HepG2 (cell line): Measurements from ENCODE around the gene ASXL1. TPM values are rescaled to one million over a fixed set of nuclear protein-coding genes. Genes with fewer than 3 reads are reported as not detected.

ENCODE experiments used
- ATAC-seq: fragments of 200-7000 bp; cut with Tn5 transposase; 3 replicates; pipeline ENCODE4 v1.9.1; 2020; ENCODE audit warnings: mild to moderate bottlenecking, moderate library complexity
- BruUV-seq: library from RNA; stranded (reverse); fragments of 400-500 nt; replicated peaks from 2 replicates; lab custom pipeline; 2021; lab: Mats Ljungman, UMichigan
- CTCF ChIA-PET: fragments of 300-600 bp; formaldehyde crosslinking; extraction: SDS; loops from one replicate; lab custom pipeline; 2021; ENCODE audit warnings: low total read pairs, inconsistent platforms, low intra/inter-chr PET ratio; lab: Yijun Ruan, JAX
- POLR2A ChIA-PET: fragments of 350-600 bp; sonication (Branson Sonifier 250); formaldehyde crosslinking; loops from one replicate; lab custom pipeline; 2020; ENCODE audit warnings: antibody characterized with exemption, inconsistent platforms; lab: Yijun Ruan, JAX
- DNase-seq: peaks from one replicate; pipeline ENCODE4 v3.0.0-alpha.2; 2015; ENCODE audit warnings: low spot score
- FAIRE-seq: peaks from 3 replicates; lab custom pipeline; 2011; peaks lifted over from hg19 to GRCh38; lab: Jason Lieb, UNC
- H2AFZ ChIP-seq: one replicate; pipeline ENCODE4 v1.6.1; 2011; ENCODE audit warnings: low read length, inconsistent platforms
- H3K27ac ChIP-seq: fragments of 300-600 bp; 3 replicates; pipeline ENCODE4 v1.8.0; 2011; ENCODE audit warnings: mixed run types, mild to moderate bottlenecking, mixed read lengths, low read length, inconsistent platforms; ENCODE audit not compliant: insufficient read depth; ENCODE audit errors: extremely low read length
- H3K27me3 ChIP-seq, 2 experiments: fragments of 200-600 bp in 1 of 2; 2 replicates in 1 of 2; 3 replicates in 1 of 2; pipeline versions ENCODE4 v1.6.0 to v1.8.0; 2011; ENCODE audit warnings: low read length in 2 of 2, mild to moderate bottlenecking in 2 of 2, moderate library complexity in 2 of 2, inconsistent platforms in 1 of 2; ENCODE audit not compliant: insufficient read depth in 2 of 2, control insufficient read depth in 1 of 2
- H3K36me3 ChIP-seq, 2 experiments: fragments of 200-600 bp in 1 of 2; replicated peaks in 1 of 2; 2 replicates in 1 of 2; 3 replicates in 1 of 2; pipeline versions ENCODE4 v1.5.1 to v1.8.0; 2011; ENCODE audit warnings: low read length in 2 of 2, inconsistent platforms in 1 of 2; ENCODE audit not compliant: insufficient read depth in 2 of 2, control insufficient read depth in 1 of 2
- H3K4me1 ChIP-seq: 2 replicates; pipeline ENCODE4 v1.5.1; 2012; ENCODE audit warnings: low read length, inconsistent platforms; ENCODE audit not compliant: insufficient read depth
- H3K4me2 ChIP-seq: 2 replicates; pipeline ENCODE4 v1.6.0; 2011; ENCODE audit warnings: low read depth, low read length, inconsistent platforms
- H3K4me3 ChIP-seq, 3 experiments: fragments of 200-600 bp in 1 of 3; sonication (generic), shearing (Covaris generic) in 1 of 3; replicated peaks in 1 of 3; 2 replicates each; pipeline ENCODE4 v1.5.1; 2011 to 2016; ENCODE audit warnings: low read length in 3 of 3, inconsistent platforms in 2 of 3, low read depth in 2 of 3, mild to moderate bottlenecking in 2 of 3, control low read depth in 1 of 3, mixed read lengths in 1 of 3; ENCODE audit not compliant: insufficient read depth in 1 of 3
- H3K79me2 ChIP-seq: one replicate; pipeline ENCODE4 v1.6.1; 2011; ENCODE audit warnings: low read length, inconsistent platforms; ENCODE audit not compliant: insufficient read depth
- H3K9ac ChIP-seq: 2 replicates; pipeline ENCODE4 v1.6.0; 2011; ENCODE audit warnings: mild to moderate bottlenecking, low read depth, low read length, inconsistent platforms; ENCODE audit not compliant: insufficient read depth
- H3K9me3 ChIP-seq: 2 replicates; pipeline ENCODE4 v1.5.1; 2012; ENCODE audit warnings: mild to moderate bottlenecking, low read length
- H4K20me1 ChIP-seq: 2 replicates; pipeline ENCODE4 v1.6.0; 2011; ENCODE audit warnings: inconsistent platforms, mild to moderate bottlenecking, low read length, moderate library complexity; ENCODE audit not compliant: insufficient read depth
- EED ChIP-seq: sonication (generic); formaldehyde crosslinking; IDR thresholded peaks from 2 replicates; pipeline ENCODE4 v1.5.0; 2020; ENCODE audit warnings: mild to moderate bottlenecking, missing genetic modification reagents
- KDM5B ChIP-seq: sonication (generic); formaldehyde crosslinking; IDR thresholded peaks from 2 replicates; pipeline ENCODE4 v1.4.0; 2020; ENCODE audit warnings: missing genetic modification reagents, mild to moderate bottlenecking, borderline replicate concordance
- THAP11 ChIP-seq: IDR thresholded peaks from 2 replicates; pipeline ENCODE4 v1.6.1; 2016; ENCODE audit warnings: missing biosample characterization, missing genetic modification reagents
- ZBED4 ChIP-seq: sonication (generic); formaldehyde crosslinking; IDR thresholded peaks from 2 replicates; pipeline ENCODE4 v1.4.0; 2020; ENCODE audit warnings: missing genetic modification reagents, borderline replicate concordance
- WGBS: methylation state at CpG from one replicate; pipeline ENCODE4 v1.1.6; 2017; ENCODE audit warnings: low lambda C conversion rate; 5-methylcytosine and 5-hydroxymethylcytosine counted together
- in situ Hi-C: cut with HindIII; loops from 2 replicates; pipeline ENCODE4 v1.10.0; 2017; ENCODE audit warnings: low pct_unique_long_range_greater_than_20kb; ENCODE audit not compliant: extremely low pct_ligation_motif_present
- intact Hi-C: fragments of 100-400 bp; cut with micrococcal nuclease; formaldehyde crosslinking; loops from one replicate; pipeline ENCODE4 v1.10.0; 2022; ENCODE audit not compliant: unreplicated experiment
- polyA plus RNA-seq, 8 experiments: library from polyadenylated mRNA; depleted of rRNA in 3 of 8; stranded (reverse) in 7 of 8; unstranded in 1 of 8; fragments of >200 nt; fragmentation: Illumina TruSeq in 4 of 8; extraction: Trizol in 4 of 8; gene quantifications; 2 replicates each; pipeline versions ENCODE4 v1.2.1 to v1.2.3, GENCODE V29; 2011 to 2016; ENCODE audit warnings: low read depth in 4 of 8, missing spikeins in 1 of 8, mixed read lengths in 1 of 8; ENCODE audit not compliant: insufficient read depth in 1 of 8
- total RNA-seq, 5 experiments: library from RNA; depleted of rRNA; stranded (reverse); fragments of >200 nt; fragmentation: Illumina TruSeq; extraction: Trizol; gene quantifications; 2 replicates each; pipeline ENCODE4 v1.2.3, GENCODE V29; 2016; ENCODE audit warnings: low read depth in 1 of 5
- TF ChIP-seq, protein P1 (sequence below): sonication (generic); formaldehyde crosslinking; IDR thresholded peaks from 2 replicates; pipeline ENCODE4 v1.4.0; 2020; ENCODE audit warnings: low read depth, missing genetic modification reagents
- TF ChIP-seq, protein P2 (sequence below): sonication (generic); formaldehyde crosslinking; IDR thresholded peaks from 2 replicates; pipeline ENCODE4 v1.8.0; 2022; ENCODE audit warnings: low read depth, missing genetic modification reagents
- TF ChIP-seq, protein P3 (sequence below): sonication (generic); formaldehyde crosslinking; IDR thresholded peaks from 2 replicates; pipeline ENCODE4 v1.4.0; 2020; ENCODE audit warnings: missing genetic modification reagents
- TF ChIP-seq, protein P4 (sequence below): sonication (generic); formaldehyde crosslinking; IDR thresholded peaks from 2 replicates; pipeline ENCODE4 v1.8.0; 2022; ENCODE audit warnings: missing genetic modification reagents, mild to moderate bottlenecking, inconsistent platforms, borderline replicate concordance

ASXL1 gene
- total and polyA plus RNA-seq, 2 of the 13 experiments (the other 11 are each of a cell fraction or from before 2014, with no cell fraction given) = 62.1 to 74.8 TPM

- no peak overlapping the region for H3K4me2 ChIP-seq
- H3K79me2 ChIP-seq = peaks cover 44% of the 10 kb centered on the region
- BruUV-seq = no TSS peak
- intact Hi-C loops (no loop called here), in situ Hi-C loops (no loop called here)
- no peaks in the 10 kb centered on the region for H3K27me3 ChIP-seq
- ChIA-PET CTCF (no interaction called here), POLR2A (interaction anchor here (1.2 kb wide), 1 partner anchor 12 kb away, joined by 3 read pairs; no protein-coding TSS in a partner anchor)
- H3K9ac ChIP-seq = no peak overlapping the region
- H3K4me1 ChIP-seq = peaks cover 39% of the 10 kb centered on the region
- FAIRE-seq = no peak
- peaks cover 22 to 36% of the 10 kb centered on the region in 2 experiments; a peak in 4 of 5 replicates for H3K36me3 ChIP-seq
- no peaks in the 10 kb centered on the region for H3K9me3 ChIP-seq
- no peak overlapping the region for H3K27ac ChIP-seq
- H2AFZ ChIP-seq = no peak overlapping the region
- 95% methylated on average over 17 of the region's 17 CpGs for WGBS
- no peak for DNase-seq
- H4K20me1 ChIP-seq = peaks cover 6% of the 10 kb centered on the region; the same call in 1 of the 2 replicates
- no peak overlapping the region for H3K4me3 ChIP-seq
- ATAC-seq = no peak
- TF ChIP-seq, protein P1, sequence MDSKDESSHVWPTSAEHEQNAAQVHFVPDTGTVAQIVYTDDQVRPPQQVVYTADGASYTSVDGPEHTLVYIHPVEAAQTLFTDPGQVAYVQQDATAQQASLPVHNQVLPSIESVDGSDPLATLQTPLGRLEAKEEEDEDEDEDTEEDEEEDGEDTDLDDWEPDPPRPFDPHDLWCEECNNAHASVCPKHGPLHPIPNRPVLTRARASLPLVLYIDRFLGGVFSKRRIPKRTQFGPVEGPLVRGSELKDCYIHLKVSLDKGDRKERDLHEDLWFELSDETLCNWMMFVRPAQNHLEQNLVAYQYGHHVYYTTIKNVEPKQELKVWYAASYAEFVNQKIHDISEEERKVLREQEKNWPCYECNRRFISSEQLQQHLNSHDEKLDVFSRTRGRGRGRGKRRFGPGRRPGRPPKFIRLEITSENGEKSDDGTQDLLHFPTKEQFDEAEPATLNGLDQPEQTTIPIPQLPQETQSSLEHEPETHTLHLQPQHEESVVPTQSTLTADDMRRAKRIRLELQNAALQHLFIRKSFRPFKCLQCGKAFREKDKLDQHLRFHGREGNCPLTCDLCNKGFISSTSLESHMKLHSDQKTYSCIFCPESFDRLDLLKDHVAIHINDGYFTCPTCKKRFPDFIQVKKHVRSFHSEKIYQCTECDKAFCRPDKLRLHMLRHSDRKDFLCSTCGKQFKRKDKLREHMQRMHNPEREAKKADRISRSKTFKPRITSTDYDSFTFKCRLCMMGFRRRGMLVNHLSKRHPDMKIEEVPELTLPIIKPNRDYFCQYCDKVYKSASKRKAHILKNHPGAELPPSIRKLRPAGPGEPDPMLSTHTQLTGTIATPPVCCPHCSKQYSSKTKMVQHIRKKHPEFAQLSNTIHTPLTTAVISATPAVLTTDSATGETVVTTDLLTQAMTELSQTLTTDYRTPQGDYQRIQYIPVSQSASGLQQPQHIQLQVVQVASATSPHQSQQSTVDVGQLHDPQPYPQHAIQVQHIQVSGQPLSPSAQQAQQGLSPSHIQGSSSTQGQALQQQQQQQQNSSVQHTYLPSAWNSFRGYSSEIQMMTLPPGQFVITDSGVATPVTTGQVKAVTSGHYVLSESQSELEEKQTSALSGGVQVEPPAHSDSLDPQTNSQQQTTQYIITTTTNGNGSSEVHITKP = no peak
- TF ChIP-seq ZBED4 = no peak
- TF ChIP-seq, protein P2, sequence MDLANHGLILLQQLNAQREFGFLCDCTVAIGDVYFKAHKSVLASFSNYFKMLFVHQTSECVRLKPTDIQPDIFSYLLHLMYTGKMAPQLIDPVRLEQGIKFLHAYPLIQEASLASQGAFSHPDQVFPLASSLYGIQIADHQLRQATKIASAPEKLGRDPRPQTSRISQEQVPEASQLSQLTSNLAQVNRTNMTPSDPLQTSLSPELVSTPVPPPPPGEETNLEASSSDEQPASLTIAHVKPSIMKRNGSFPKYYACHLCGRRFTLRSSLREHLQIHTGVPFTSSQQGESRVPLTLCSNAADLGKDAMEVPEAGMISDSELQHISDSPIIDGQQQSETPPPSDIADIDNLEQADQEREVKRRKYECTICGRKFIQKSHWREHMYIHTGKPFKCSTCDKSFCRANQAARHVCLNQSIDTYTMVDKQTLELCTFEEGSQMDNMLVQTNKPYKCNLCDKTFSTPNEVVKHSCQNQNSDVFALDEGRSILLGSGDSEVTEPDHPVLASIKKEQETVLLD (CRISPR knock-in tag) = no peak
- TF ChIP-seq, protein P3, sequence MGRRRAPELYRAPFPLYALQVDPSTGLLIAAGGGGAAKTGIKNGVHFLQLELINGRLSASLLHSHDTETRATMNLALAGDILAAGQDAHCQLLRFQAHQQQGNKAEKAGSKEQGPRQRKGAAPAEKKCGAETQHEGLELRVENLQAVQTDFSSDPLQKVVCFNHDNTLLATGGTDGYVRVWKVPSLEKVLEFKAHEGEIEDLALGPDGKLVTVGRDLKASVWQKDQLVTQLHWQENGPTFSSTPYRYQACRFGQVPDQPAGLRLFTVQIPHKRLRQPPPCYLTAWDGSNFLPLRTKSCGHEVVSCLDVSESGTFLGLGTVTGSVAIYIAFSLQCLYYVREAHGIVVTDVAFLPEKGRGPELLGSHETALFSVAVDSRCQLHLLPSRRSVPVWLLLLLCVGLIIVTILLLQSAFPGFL = no peak
- no peak for TF ChIP-seq KDM5B
- TF ChIP-seq EED = 0 out of 2 replicates have a peak, but pooled peaks have one; percentile 43
- TF ChIP-seq THAP11 (CRISPR knock-in tag) = no peak
- TF ChIP-seq, protein P4, sequence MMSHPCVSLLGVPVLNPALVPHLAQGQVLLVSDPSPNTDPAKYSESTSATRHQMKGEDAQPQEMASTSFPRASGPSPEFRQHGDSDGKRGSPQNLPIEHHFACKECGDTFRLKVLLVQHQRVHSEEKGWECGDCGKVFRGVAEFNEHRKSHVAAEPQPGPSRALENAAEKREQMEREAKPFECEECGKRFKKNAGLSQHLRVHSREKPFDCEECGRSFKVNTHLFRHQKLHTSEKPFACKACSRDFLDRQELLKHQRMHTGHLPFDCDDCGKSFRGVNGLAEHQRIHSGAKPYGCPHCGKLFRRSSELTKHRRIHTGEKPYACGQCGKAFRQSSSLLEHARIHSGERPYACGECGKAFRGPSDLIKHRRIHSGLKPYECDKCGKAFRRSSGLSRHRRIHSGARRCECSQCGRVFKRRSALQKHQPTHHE (CRISPR knock-in tag) = no peak
Measured at GRCh38 chr20:32461836-32462600, 103.9 kb downstream of the ASXL1 start.
